ENCODE measurements around the gene PLA2G15. TPM values are rescaled to one million over a fixed set of nuclear protein-coding genes. Genes with fewer than 3 reads are reported as not detected.

Gene PLA2G15
- total and polyA plus RNA-seq, 2 donors = 8.4 to 13.1 TPM

GRCh38 chr16:68265078-68265920 lies 20.1 kb downstream of the PLA2G15 start:
- Histone ChIP-seq H3K9me3 (ENCODE audit: control insufficient read depth in 2 of 2, insufficient read depth in 1 of 2, low read length in 1 of 2) (no peaks in the 10 kb centered on the region), H3K27me3 (ENCODE audit: control insufficient read depth in 2 of 2, insufficient read depth in 1 of 2, low read length in 1 of 2) (no peaks in the 10 kb centered on the region), H3K27ac (ENCODE audit: low read depth in 1 of 2, low read length in 1 of 2) (peak overlapping the region; percentile 78 to 94), H3K36me3 (ENCODE audit: control insufficient read depth in 2 of 2, insufficient read depth in 2 of 2, low read length in 1 of 2) (peaks cover 11 to 29% of the 10 kb centered on the region in 2 donors), H3K4me3 (ENCODE audit: low read length in 2 of 2) (peak overlapping the region; percentile 68 to 99), H3K4me1 (ENCODE audit: control insufficient read depth in 2 of 2, insufficient read depth in 2 of 2, low read length in 2 of 2) (peaks cover 40 to 76% of the 10 kb centered on the region in 2 donors)
- 8% methylated on average over 23 of the region's 23 CpGs for WGBS
- peak in 1 of 9 donors; percentile 70 for DNase-seq (ENCODE audit: low read depth in 6 of 9, low spot score in 9 of 9)

GRCh38 chr16:68267612-68268405 lies 22.6 kb downstream of the PLA2G15 start:
- H3K27me3 ChIP-seq (ENCODE audit: control insufficient read depth in 2 of 2, insufficient read depth in 1 of 2, low read length in 1 of 2) = no peaks in the 10 kb centered on the region
- H3K36me3 ChIP-seq (ENCODE audit: control insufficient read depth in 2 of 2, insufficient read depth in 2 of 2, low read length in 1 of 2) = peaks cover 17 to 44% of the 10 kb centered on the region in 2 donors
- DNase-seq (ENCODE audit: low read depth in 6 of 9, low spot score in 9 of 9) = no peak
- H3K4me3 ChIP-seq (ENCODE audit: low read length in 2 of 2) = no peak overlapping the region
- H3K27ac ChIP-seq (ENCODE audit: low read depth in 1 of 2, low read length in 1 of 2) = peak overlapping the region in 1 of 2 donors; percentile 31
- 94% methylated on average over 6 of the region's 6 CpGs for WGBS
- no peaks in the 10 kb centered on the region for H3K9me3 ChIP-seq (ENCODE audit: control insufficient read depth in 2 of 2, insufficient read depth in 1 of 2, low read length in 1 of 2)
- peaks cover 45 to 77% of the 10 kb centered on the region in 2 donors for H3K4me1 ChIP-seq (ENCODE audit: control insufficient read depth in 2 of 2, insufficient read depth in 2 of 2, low read length in 2 of 2)

GRCh38 chr16:68269793-68270192 lies 24.6 kb downstream of the PLA2G15 start:
- Histone ChIP-seq H3K9me3 (ENCODE audit: control insufficient read depth in 2 of 2, insufficient read depth in 1 of 2, low read length in 1 of 2) (peaks cover 1 to 2% of the 10 kb centered on the region in 2 donors), H3K4me3 (ENCODE audit: low read length in 2 of 2) (no peak overlapping the region), H3K36me3 (ENCODE audit: control insufficient read depth in 2 of 2, insufficient read depth in 2 of 2, low read length in 1 of 2) (peaks cover 28 to 64% of the 10 kb centered on the region in 2 donors), H3K27ac (ENCODE audit: low read depth in 1 of 2, low read length in 1 of 2) (peak overlapping the region; percentile 60 to 64), H3K4me1 (ENCODE audit: control insufficient read depth in 2 of 2, insufficient read depth in 2 of 2, low read length in 2 of 2) (peaks cover 60 to 86% of the 10 kb centered on the region in 2 donors), H3K27me3 (ENCODE audit: control insufficient read depth in 2 of 2, insufficient read depth in 1 of 2, low read length in 1 of 2) (no peaks in the 10 kb centered on the region)
- 97% methylated on average over 4 of the region's 4 CpGs for WGBS
- no peak for DNase-seq (ENCODE audit: low read depth in 6 of 9, low spot score in 9 of 9)

- peaks cover 1 to 2% of the 10 kb centered on the region in 2 donors for H3K9me3 ChIP-seq (ENCODE audit: control insufficient read depth in 2 of 2, insufficient read depth in 1 of 2, low read length in 1 of 2)
- 61% methylated on average over 1 of the region's 1 CpG for WGBS
- no peak overlapping the region for H3K4me3 ChIP-seq (ENCODE audit: low read length in 2 of 2)
- H3K27ac ChIP-seq (ENCODE audit: low read depth in 1 of 2, low read length in 1 of 2) = peak overlapping the region; percentile 60 to 64
- DNase-seq (ENCODE audit: low read depth in 6 of 9, low spot score in 9 of 9) = no peak
- H3K36me3 ChIP-seq (ENCODE audit: control insufficient read depth in 2 of 2, insufficient read depth in 2 of 2, low read length in 1 of 2) = peaks cover 31 to 66% of the 10 kb centered on the region in 2 donors
- H3K4me1 ChIP-seq (ENCODE audit: control insufficient read depth in 2 of 2, insufficient read depth in 2 of 2, low read length in 2 of 2) = peaks cover 64 to 90% of the 10 kb centered on the region in 2 donors
- H3K27me3 ChIP-seq (ENCODE audit: control insufficient read depth in 2 of 2, insufficient read depth in 1 of 2, low read length in 1 of 2) = no peaks in the 10 kb centered on the region
These were observed 25.2 kb downstream of the PLA2G15 start for GRCh38 chr16:68270353-68270752.

- H3K36me3 ChIP-seq (ENCODE audit: control insufficient read depth in 2 of 2, insufficient read depth in 2 of 2, low read length in 1 of 2) = peaks cover 35 to 76% of the 10 kb centered on the region in 2 donors
- H3K9me3 ChIP-seq (ENCODE audit: control insufficient read depth in 2 of 2, insufficient read depth in 1 of 2, low read length in 1 of 2) = peaks cover 1 to 2% of the 10 kb centered on the region in 2 donors
- peak overlapping the region; percentile 97 for H3K27ac ChIP-seq (ENCODE audit: low read depth in 1 of 2, low read length in 1 of 2)
- peak overlapping the region in 1 of 2 donors; percentile 18 for H3K4me3 ChIP-seq (ENCODE audit: low read length in 2 of 2)
- 96% methylated on average over 4 of the region's 4 CpGs for WGBS
- peak in 3 of 9 donors; percentile 74 to 88 (median 74) for DNase-seq (ENCODE audit: low read depth in 6 of 9, low spot score in 9 of 9)
- peaks cover 69 to 95% of the 10 kb centered on the region in 2 donors for H3K4me1 ChIP-seq (ENCODE audit: control insufficient read depth in 2 of 2, insufficient read depth in 2 of 2, low read length in 2 of 2)
- no peaks in the 10 kb centered on the region for H3K27me3 ChIP-seq (ENCODE audit: control insufficient read depth in 2 of 2, insufficient read depth in 1 of 2, low read length in 1 of 2)
These were observed 27.5 kb downstream of the PLA2G15 start for GRCh38 chr16:68272507-68273209.

- Histone ChIP-seq H3K4me1 (ENCODE audit: control insufficient read depth in 2 of 2, insufficient read depth in 2 of 2, low read length in 2 of 2) (peaks cover 67 to 95% of the 10 kb centered on the region in 2 donors), H3K27ac (ENCODE audit: low read depth in 1 of 2, low read length in 1 of 2) (peak overlapping the region; percentile 97), H3K9me3 (ENCODE audit: control insufficient read depth in 2 of 2, insufficient read depth in 1 of 2, low read length in 1 of 2) (peaks cover 1 to 2% of the 10 kb centered on the region in 2 donors), H3K27me3 (ENCODE audit: control insufficient read depth in 2 of 2, insufficient read depth in 1 of 2, low read length in 1 of 2) (no peaks in the 10 kb centered on the region), H3K36me3 (ENCODE audit: control insufficient read depth in 2 of 2, insufficient read depth in 2 of 2, low read length in 1 of 2) (peaks cover 29 to 74% of the 10 kb centered on the region in 2 donors), H3K4me3 (ENCODE audit: low read length in 2 of 2) (peak overlapping the region in 1 of 2 donors; percentile 18)
- no peak for DNase-seq (ENCODE audit: low read depth in 6 of 9, low spot score in 9 of 9)
- WGBS = 93% methylated on average over 5 of the region's 5 CpGs
These were observed 28.3 kb downstream of the PLA2G15 start for GRCh38 chr16:68273459-68273858.

- WGBS = 94% methylated on average over 8 of the region's 8 CpGs
- Histone ChIP-seq H3K4me1 (ENCODE audit: control insufficient read depth in 2 of 2, insufficient read depth in 2 of 2, low read length in 2 of 2) (peaks cover 67 to 91% of the 10 kb centered on the region in 2 donors), H3K4me3 (ENCODE audit: low read length in 2 of 2) (no peak overlapping the region), H3K36me3 (ENCODE audit: control insufficient read depth in 2 of 2, insufficient read depth in 2 of 2, low read length in 1 of 2) (peaks cover 29 to 72% of the 10 kb centered on the region in 2 donors), H3K27me3 (ENCODE audit: control insufficient read depth in 2 of 2, insufficient read depth in 1 of 2, low read length in 1 of 2) (no peaks in the 10 kb centered on the region), H3K9me3 (ENCODE audit: control insufficient read depth in 2 of 2, insufficient read depth in 1 of 2, low read length in 1 of 2) (peaks cover 1 to 2% of the 10 kb centered on the region in 2 donors), H3K27ac (ENCODE audit: low read depth in 1 of 2, low read length in 1 of 2) (peak overlapping the region; percentile 97)
- no peak for DNase-seq (ENCODE audit: low read depth in 6 of 9, low spot score in 9 of 9)
These were observed 28.7 kb downstream of the PLA2G15 start for GRCh38 chr16:68273896-68274295.

- Histone ChIP-seq H3K27ac (ENCODE audit: low read depth in 1 of 2, low read length in 1 of 2) (peak overlapping the region; percentile 97), H3K36me3 (ENCODE audit: control insufficient read depth in 2 of 2, insufficient read depth in 2 of 2, low read length in 1 of 2) (peaks cover 30 to 78% of the 10 kb centered on the region in 2 donors), H3K4me3 (ENCODE audit: low read length in 2 of 2) (no peak overlapping the region), H3K4me1 (ENCODE audit: control insufficient read depth in 2 of 2, insufficient read depth in 2 of 2, low read length in 2 of 2) (peaks cover 67 to 94% of the 10 kb centered on the region in 2 donors), H3K27me3 (ENCODE audit: control insufficient read depth in 2 of 2, insufficient read depth in 1 of 2, low read length in 1 of 2) (no peaks in the 10 kb centered on the region), H3K9me3 (ENCODE audit: control insufficient read depth in 2 of 2, insufficient read depth in 1 of 2, low read length in 1 of 2) (peaks cover 1 to 2% of the 10 kb centered on the region in 2 donors)
- DNase-seq (ENCODE audit: low read depth in 6 of 9, low spot score in 9 of 9) = no peak
- WGBS = 69% methylated on average over 4 of the region's 4 CpGs
These were observed 29.3 kb downstream of the PLA2G15 start for GRCh38 chr16:68274441-68274840.

All from thymus (tissue), 11 donors.